Activated T-cell treated with anti-CD3 and anti-CD28 coated beads for 1 hour (primary cell): ENCODE results near the gene KIF12.
"Not testable (repeated sequence)": the region's sequence is repeated elsewhere in the genome, so short reads cannot be mapped to it uniquely, and the experiment has no call there.

Experiments
- DNase-seq: peaks from one replicate; pipeline ENCODE4 v3.0.0-alpha.2; 2020; ENCODE audit warnings: low read depth

The KIF12 gene

GRCh38 chr9:114046237-114046755, 52.8 kb downstream of the KIF12 start:
- DNase-seq, result no peak

DNA sequence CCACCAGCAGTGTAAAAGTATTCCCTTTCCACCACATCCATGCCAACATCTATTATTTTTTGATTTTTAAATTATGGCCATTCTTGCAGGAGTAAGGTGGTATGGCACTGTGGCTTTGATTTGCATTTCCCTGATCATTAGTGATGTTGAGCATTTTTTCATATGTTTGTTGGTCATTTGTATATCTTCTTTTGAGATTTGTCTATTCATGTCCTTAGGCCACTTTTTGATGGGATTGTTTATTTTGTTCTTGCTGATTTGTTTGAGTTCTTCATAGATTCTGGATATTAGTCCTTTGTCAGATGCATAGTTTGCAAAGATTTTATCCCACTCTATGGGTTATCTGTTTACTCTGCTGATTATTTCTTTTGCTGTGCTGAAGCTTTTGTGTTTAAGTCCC, 55.4 kb downstream of the KIF12 start:
- not testable (repeated sequence) for DNase-seq
